HepG2 (cell line): ENCODE data around the gene GMNN. TPM values are rescaled to one million over a fixed set of nuclear protein-coding genes. Genes with fewer than 3 reads are reported as not detected.
A peak's percentile ranks its signal among the peaks of the same experiment; 100 is the strongest.

Source experiments
- ARNT2 ChIP-seq: sonication (generic); formaldehyde crosslinking; IDR thresholded peaks from 2 replicates; pipeline ENCODE4 v1.8.0; 2022; ENCODE audit warnings: mild to moderate bottlenecking, low read depth, missing genetic modification reagents, moderate library complexity
- BRD4 ChIP-seq: sonication (generic); formaldehyde crosslinking; IDR thresholded peaks from 2 replicates; pipeline ENCODE4 v1.4.0; 2020; ENCODE audit warnings: missing genetic modification reagents
- CBX5 ChIP-seq: sonication (generic); formaldehyde crosslinking; IDR thresholded peaks from 2 replicates; pipeline ENCODE4 v1.4.0; 2020; ENCODE audit warnings: missing genetic modification reagents, borderline replicate concordance
- CEBPZ ChIP-seq: IDR thresholded peaks from 2 replicates; pipeline ENCODE4 v1.6.1; 2012; ENCODE audit warnings: low read length, improper control_type of control experiment
- CHD2 ChIP-seq: IDR thresholded peaks from 2 replicates; pipeline ENCODE4 v1.6.1; 2011; ENCODE audit warnings: low read depth, low read length, improper control_type of control experiment
- ESRRA ChIP-seq: sonication (generic); formaldehyde crosslinking; IDR thresholded peaks from 2 replicates; pipeline ENCODE4 v1.5.1; 2020; ENCODE audit warnings: mild to moderate bottlenecking, low read depth, missing genetic modification reagents
- FOXA1 ChIP-seq, 2 experiments: fragments of 450-650 bp in 1 of 2; sonication (generic) in 1 of 2; formaldehyde crosslinking in 1 of 2; IDR thresholded peaks; 2 replicates each; pipeline versions ENCODE4 v1.4.0 to v1.6.1; 2016 to 2020; ENCODE audit warnings: missing genetic modification reagents in 1 of 2
- GATAD2A ChIP-seq: IDR thresholded peaks from 2 replicates; pipeline ENCODE4 v1.6.1; 2016
- GMEB1 ChIP-seq: sonication (generic); formaldehyde crosslinking; IDR thresholded peaks from 2 replicates; pipeline ENCODE4 v1.5.1; 2020; ENCODE audit warnings: missing genetic modification reagents, mild to moderate bottlenecking, borderline replicate concordance
- HDAC2 ChIP-seq: sonication (generic); formaldehyde crosslinking; IDR thresholded peaks from 2 replicates; pipeline ENCODE4 v1.4.0; 2020; ENCODE audit warnings: missing genetic modification reagents
- ISX ChIP-seq: sonication (generic); formaldehyde crosslinking; conservative IDR thresholded peaks from 2 replicates; pipeline ENCODE4 v1.5.0; 2020; ENCODE audit warnings: missing genetic modification reagents
- MAX ChIP-seq: IDR thresholded peaks from 2 replicates; pipeline ENCODE4 v1.6.1; 2012; ENCODE audit warnings: inconsistent platforms
- MAZ ChIP-seq, 2 experiments: sonication (generic) in 1 of 2; formaldehyde crosslinking in 1 of 2; IDR thresholded peaks; 2 replicates each; pipeline versions ENCODE4 v1.5.0 to v1.6.1; 2012 to 2020; ENCODE audit warnings: low read depth in 2 of 2, mild to moderate bottlenecking in 2 of 2, borderline replicate concordance in 1 of 2, improper control_type of control experiment in 1 of 2, low read length in 1 of 2, missing genetic modification reagents in 1 of 2, moderate library complexity in 1 of 2
- MEF2D ChIP-seq: sonication (generic); formaldehyde crosslinking; IDR thresholded peaks from 2 replicates; pipeline ENCODE4 v1.5.1; 2020; ENCODE audit warnings: mild to moderate bottlenecking, missing genetic modification reagents
- MEIS2 ChIP-seq: sonication (generic); formaldehyde crosslinking; IDR thresholded peaks from 2 replicates; pipeline ENCODE4 v1.9.0; 2021; ENCODE audit warnings: mild to moderate bottlenecking, missing genetic modification reagents
- NR2C2 ChIP-seq: sonication (generic); formaldehyde crosslinking; IDR thresholded peaks from 2 replicates; pipeline ENCODE4 v1.4.0; 2020; ENCODE audit warnings: missing genetic modification reagents, mild to moderate bottlenecking, moderate library complexity, borderline replicate concordance
- PITX1 ChIP-seq: sonication (generic); formaldehyde crosslinking; IDR thresholded peaks from 2 replicates; pipeline ENCODE4 v1.5.1; 2020; ENCODE audit warnings: mild to moderate bottlenecking, missing genetic modification reagents
- SNAPC2 ChIP-seq: sonication (generic); formaldehyde crosslinking; IDR thresholded peaks from 2 replicates; pipeline ENCODE4 v1.8.1; 2022; ENCODE audit warnings: mild to moderate bottlenecking, missing genetic modification reagents
- SUZ12 ChIP-seq: fragments of 150-350 bp; IDR thresholded peaks from 2 replicates; pipeline ENCODE4 v1.6.1; 2014; ENCODE audit warnings: low read depth, low read length
- ZMYM3 ChIP-seq: sonication (generic); formaldehyde crosslinking; IDR thresholded peaks from 2 replicates; pipeline ENCODE4 v1.5.1; 2020; ENCODE audit warnings: mild to moderate bottlenecking, missing genetic modification reagents
- ZNF235 ChIP-seq: sonication (generic); formaldehyde crosslinking; IDR thresholded peaks from 2 replicates; pipeline ENCODE4 v1.8.1; 2023; ENCODE audit warnings: mild to moderate bottlenecking, missing genetic modification reagents, borderline replicate concordance
- ZNF256 ChIP-seq: sonication (generic); formaldehyde crosslinking; conservative IDR thresholded peaks from 2 replicates; pipeline ENCODE4 v1.4.0; 2020; ENCODE audit warnings: missing genetic modification reagents
- ZNF441 ChIP-seq: sonication (generic); formaldehyde crosslinking; IDR thresholded peaks from 2 replicates; pipeline ENCODE4 v1.7.0; 2021; ENCODE audit warnings: missing genetic modification reagents, borderline replicate concordance
- ZNF614 ChIP-seq: IDR thresholded peaks from 2 replicates; pipeline ENCODE4 v1.6.1; 2018; ENCODE audit warnings: missing biosample characterization, missing genetic modification reagents, inconsistent platforms, borderline replicate concordance
- ZNF737 ChIP-seq: sonication (generic); formaldehyde crosslinking; IDR thresholded peaks from 2 replicates; pipeline ENCODE4 v1.5.0; 2020; ENCODE audit warnings: missing genetic modification reagents, mild to moderate bottlenecking, borderline replicate concordance
- ZNF75D ChIP-seq: sonication (generic); formaldehyde crosslinking; IDR thresholded peaks from 2 replicates; pipeline ENCODE4 v1.8.1; 2023; ENCODE audit warnings: missing genetic modification reagents, mild to moderate bottlenecking, borderline replicate concordance
- polyA plus RNA-seq, 8 experiments: library from polyadenylated mRNA; depleted of rRNA in 3 of 8; stranded (reverse) in 7 of 8; unstranded in 1 of 8; fragments of >200 nt; fragmentation: Illumina TruSeq in 4 of 8; extraction: Trizol in 4 of 8; gene quantifications; 2 replicates each; pipeline versions ENCODE4 v1.2.1 to v1.2.3, GENCODE V29; 2011 to 2016; ENCODE audit warnings: low read depth in 4 of 8, missing spikeins in 1 of 8, mixed read lengths in 1 of 8; ENCODE audit not compliant: insufficient read depth in 1 of 8
- total RNA-seq, 5 experiments: library from RNA; depleted of rRNA; stranded (reverse); fragments of >200 nt; fragmentation: Illumina TruSeq; extraction: Trizol; gene quantifications; 2 replicates each; pipeline ENCODE4 v1.2.3, GENCODE V29; 2016; ENCODE audit warnings: low read depth in 1 of 5

Gene GMNN
- total and polyA plus RNA-seq, 2 of the 13 experiments (the other 11 are each of a cell fraction or from before 2014, with no cell fraction given), result 61.8 to 154 TPM

- TF ChIP-seq ZNF614 (CRISPR knock-in tag), result peak; percentile 70; the same call in 1 of the 2 replicates
- TF ChIP-seq CBX5 (CRISPR knock-in tag), result peak; percentile 52; the same call in 1 of the 2 replicates
- TF ChIP-seq ZNF256 (CRISPR knock-in tag), result 0 out of 2 replicates have a peak, but pooled peaks have one; percentile 33
- TF ChIP-seq ZNF737, result no peak
- no peak for TF ChIP-seq SNAPC2 (CRISPR knock-in tag)
- peak; percentile 67; the same call in 1 of the 2 replicates for TF ChIP-seq PITX1 (CRISPR knock-in tag)
- TF ChIP-seq MAZ (IDR thresholded peaks at IDR 0.05; ENCODE audit: borderline replicate concordance, low read depth, low read length), result no peak
- TF ChIP-seq MAZ (CRISPR knock-in tag; IDR thresholded peaks at IDR 0.05; ENCODE audit: low read depth), result peak; percentile 59
- no peak for TF ChIP-seq GMEB1
- peak; percentile 91 for TF ChIP-seq GATAD2A (CRISPR knock-in tag)
- TF ChIP-seq FOXA1 (IDR thresholded peaks at IDR 0.05), result no peak
- peak; percentile 7; the same call in 1 of the 2 replicates for TF ChIP-seq FOXA1 (CRISPR knock-in tag; IDR thresholded peaks at IDR 0.05)
- TF ChIP-seq ISX (CRISPR knock-in tag), result 0 out of 2 replicates have a peak, but pooled peaks have one; percentile 46
- no peak for TF ChIP-seq SUZ12
- no peak for TF ChIP-seq ZNF441 (CRISPR knock-in tag)
- TF ChIP-seq ZNF235 (CRISPR knock-in tag), result 0 out of 2 replicates have a peak, but pooled peaks have one; percentile 26
- TF ChIP-seq CEBPZ, result no peak
- peak; percentile 78; the same call in 1 of the 2 replicates for TF ChIP-seq CHD2
- TF ChIP-seq ESRRA (CRISPR knock-in tag), result peak; percentile 20; the same call in 1 of the 2 replicates
- TF ChIP-seq BRD4, result no peak
- peak; percentile 99 for TF ChIP-seq ZMYM3 (CRISPR knock-in tag)
- no peak for TF ChIP-seq ZNF75D (CRISPR knock-in tag)
- TF ChIP-seq MEF2D (CRISPR knock-in tag), result peak; percentile 74; the same call in 1 of the 2 replicates
- peak; percentile 54 for TF ChIP-seq MAX
- TF ChIP-seq HDAC2 (CRISPR knock-in tag), result peak; percentile 66
- peak; percentile 83 for TF ChIP-seq NR2C2 (CRISPR knock-in tag)
- TF ChIP-seq MEIS2 (CRISPR knock-in tag), result 0 out of 2 replicates have a peak, but pooled peaks have one; percentile 55
- TF ChIP-seq ARNT2, result 0 out of 2 replicates have a peak, but pooled peaks have one; percentile 49
These were observed 35.0 kb downstream of the GMNN start (continued) for GRCh38 chr6:24809728-24810127.
